Adipose tissue (tissue), 3 donors: ENCODE results near the gene ADGRG2. TPM values are rescaled to one million over a fixed set of nuclear protein-coding genes. Genes with fewer than 3 reads are reported as not detected.

Experiments used
- H3K27ac ChIP-seq: one replicate; pipeline ENCODE4 v1.5.1; 2013; ENCODE audit warnings: low read depth, low read length
- whole genome bisulfite sequencing, 3 donors: extraction: QIAGEN DNeasy Blood & Tissue Kit; methylation state at CpG; one replicate each; pipeline ENCODE4 v1.1.7; 2013; 5-methylcytosine and 5-hydroxymethylcytosine counted together
- polyA plus RNA-seq, 3 donors: library from polyadenylated mRNA; stranded (reverse); fragments of 200-250 nt; gene quantifications; one replicate each; pipeline ENCODE4 v1.2.3, GENCODE V29; 2013
- donor health status: healthy with polysubstance abuse.
- donor health status: Bipolar disorder and iron deficiency.
- donor health status: healthy.

The ADGRG2 gene
- polyA plus RNA-seq, 3 donors = 1.4 to 9.6 (median 7.6) TPM

DNA sequence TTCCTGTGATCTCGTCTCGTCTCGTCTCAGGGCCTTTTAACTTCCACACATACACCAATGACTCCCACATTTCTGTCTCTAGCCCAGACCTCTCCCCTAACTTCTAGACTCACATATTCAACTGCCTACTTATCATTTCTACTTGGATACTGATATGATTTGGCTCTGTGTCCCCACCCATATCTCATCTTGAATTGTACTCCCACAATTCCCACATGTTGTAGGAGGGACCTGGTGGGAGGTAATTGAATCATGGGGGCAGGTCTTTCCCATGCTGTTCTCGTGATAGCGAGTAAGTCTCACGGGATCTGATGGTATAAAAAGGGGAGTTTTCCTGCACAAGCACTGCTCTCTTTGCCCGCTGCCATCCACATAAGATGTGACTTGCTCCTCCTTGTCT lies 147.3 kb downstream of the ADGRG2 start:
- H3K27ac ChIP-seq = no peak overlapping the region
- 89 to 100% (median 95%) methylated on average over 7 of the region's 7 CpGs for WGBS, 3 donors

DNA sequence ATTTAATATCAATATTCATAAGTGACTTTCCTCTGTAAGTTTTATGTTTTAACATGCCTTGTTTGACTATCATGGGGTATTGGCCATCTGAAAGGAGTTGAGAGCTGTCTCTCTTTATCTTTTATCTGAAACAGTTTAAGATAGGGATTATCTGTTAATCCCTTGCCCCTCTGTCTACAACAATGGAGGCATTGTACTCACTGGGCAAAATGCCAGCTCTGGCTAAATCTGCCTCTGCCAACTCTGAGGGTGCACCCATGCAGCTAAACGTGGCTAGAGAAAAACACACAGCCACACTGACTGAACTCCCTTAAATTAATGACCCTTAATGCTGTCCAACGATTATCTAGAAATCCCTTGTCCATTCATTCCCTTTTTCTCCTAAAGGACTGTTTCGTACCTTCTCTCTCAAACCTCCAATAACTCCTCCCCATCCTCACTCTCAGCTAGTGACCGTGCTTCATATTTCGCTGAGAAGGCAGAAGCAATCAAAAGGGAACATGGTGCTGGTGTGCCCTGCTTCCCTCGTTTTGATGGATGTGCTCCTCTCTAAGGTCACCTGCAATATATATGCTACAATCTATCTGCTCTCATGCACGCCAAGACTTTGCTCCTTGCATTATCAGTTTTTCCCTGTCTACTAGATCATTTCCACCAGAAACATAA lies 148.6 kb downstream of the ADGRG2 start:
- 42 to 77% (median 74%) methylated on average over 7 of the region's 7 CpGs for WGBS, 3 donors
- H3K27ac ChIP-seq = no peak overlapping the region

DNA sequence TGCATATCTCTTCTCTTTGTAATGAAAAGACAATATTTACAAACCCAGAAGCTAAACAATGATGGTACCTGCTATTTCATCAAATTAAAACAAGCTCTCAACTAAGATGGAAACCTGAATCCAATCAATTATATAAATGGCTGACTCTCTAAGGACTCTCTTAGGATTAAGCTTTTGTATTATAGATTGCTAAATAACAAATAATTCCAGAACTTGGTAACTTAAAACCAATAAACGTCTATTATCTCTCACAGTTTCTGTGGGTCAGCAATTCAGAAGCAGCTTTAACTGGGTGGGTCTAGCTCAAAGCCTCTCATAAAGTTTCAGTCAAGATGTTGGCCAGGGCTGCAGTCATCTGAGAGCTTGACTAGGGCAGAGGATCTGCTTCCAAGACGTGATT lies 150.8 kb downstream of the ADGRG2 start:
- WGBS, 3 donors = 50 to 73% (median 56%) methylated on average over 2 of the region's 2 CpGs

DNA sequence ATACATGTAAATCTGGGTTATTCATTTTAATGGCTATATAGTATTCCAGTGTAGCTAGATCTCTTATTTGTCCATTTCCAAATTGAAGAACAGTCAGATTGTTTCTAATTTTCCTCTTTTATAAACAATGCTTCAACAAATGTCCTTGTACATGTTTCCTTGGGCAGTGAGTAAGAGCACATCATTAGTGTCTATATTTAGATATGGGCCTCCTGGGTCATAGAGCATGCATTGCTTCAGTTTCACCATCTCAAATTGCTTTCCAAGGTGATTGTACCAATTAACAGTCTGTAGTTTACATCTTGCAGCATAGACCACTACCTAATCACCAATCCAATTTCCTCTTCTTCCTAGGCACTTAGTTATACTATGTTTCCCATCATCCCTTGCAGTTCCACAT lies 151.8 kb downstream of the ADGRG2 start:
- H3K27ac ChIP-seq = no peak overlapping the region

More for the DNA sequence above, 150.8 kb downstream of the ADGRG2 start:
- no peak overlapping the region for H3K27ac ChIP-seq

DNA sequence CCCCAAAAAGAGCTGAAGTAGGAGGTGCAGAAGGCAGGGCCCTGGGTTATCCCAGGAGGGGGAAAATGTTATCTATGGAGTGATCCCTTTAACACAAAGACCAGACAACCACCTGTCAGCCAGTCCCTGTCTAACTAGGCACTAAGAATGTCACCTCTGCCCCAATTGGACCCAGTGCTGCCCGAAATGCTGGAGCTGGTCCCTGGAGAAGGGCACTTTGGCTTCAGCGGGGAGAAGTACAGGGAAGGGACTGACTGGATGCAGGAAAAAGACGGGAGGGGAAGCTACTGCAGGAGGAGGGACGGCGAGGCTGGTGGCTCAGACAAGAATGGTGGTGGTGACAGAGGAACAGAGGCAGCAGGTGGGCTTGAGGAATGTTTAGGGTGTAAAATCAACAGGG lies 155.6 kb downstream of the ADGRG2 start:
- H3K27ac ChIP-seq = no peak overlapping the region
- 67 to 97% (median 72%) methylated on average over 5 of the region's 5 CpGs for WGBS, 3 donors

DNA sequence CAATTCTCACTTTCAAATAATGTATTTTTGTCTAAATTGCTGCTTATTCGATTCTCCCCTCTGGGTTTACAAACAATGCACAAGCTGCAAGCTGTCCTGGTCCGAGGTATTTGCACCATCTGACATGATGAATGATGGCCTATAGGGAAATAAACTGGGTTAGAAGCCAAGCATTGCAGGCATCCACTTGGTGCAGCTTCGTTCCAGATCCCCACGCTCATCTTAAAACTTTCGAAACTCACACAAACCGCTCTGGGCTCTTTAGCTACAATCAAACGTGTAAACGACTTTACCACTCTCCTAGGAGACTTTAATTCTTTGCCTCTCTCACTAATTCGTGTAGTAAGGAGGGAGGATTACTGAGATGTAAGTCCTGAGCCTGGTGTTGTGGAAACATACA lies 157.4 kb downstream of the ADGRG2 start:
- H3K27ac ChIP-seq = no peak overlapping the region
- WGBS, 3 donors = 41 to 47% (median 42%) methylated on average over 9 of the region's 9 CpGs

DNA sequence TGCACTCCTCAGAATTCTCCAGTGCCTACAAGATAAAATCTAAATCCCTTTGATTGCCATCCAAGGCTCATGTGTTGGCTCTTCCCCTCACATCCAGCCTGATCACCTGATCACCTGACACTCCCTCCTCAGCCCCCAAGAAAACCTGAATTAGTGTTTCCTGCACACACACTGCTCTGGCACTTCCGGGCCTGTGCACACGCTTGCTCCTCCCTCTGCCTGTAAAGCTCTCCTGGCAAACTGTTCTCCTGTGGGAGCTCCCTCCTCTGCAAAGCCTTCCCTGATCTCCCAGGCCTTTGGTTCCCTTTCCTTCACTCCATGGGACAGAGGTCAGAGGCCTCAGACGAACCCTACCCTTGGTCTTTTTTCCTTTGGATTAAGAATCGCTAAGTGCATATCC lies 158.2 kb downstream of the ADGRG2 start:
- 42 to 56% (median 48%) methylated on average over 4 of the region's 4 CpGs for WGBS, 3 donors

DNA sequence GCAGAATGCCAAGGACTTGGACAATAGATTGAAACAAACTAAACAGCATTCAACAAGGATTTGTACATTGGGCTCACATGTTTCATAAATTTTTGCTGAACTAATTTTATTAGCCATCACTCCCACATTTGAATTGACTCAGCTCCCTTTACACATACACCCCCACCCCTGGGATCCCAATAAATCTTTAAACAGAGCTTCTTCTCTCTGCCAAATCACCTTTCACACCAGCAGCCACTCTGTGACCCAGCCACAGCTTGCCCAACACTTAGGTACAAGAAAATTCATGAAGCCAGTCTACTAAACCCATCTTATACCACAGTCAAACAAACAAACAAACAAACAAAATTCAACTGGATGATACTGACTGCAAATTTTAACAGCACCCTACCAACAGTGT lies 159.9 kb downstream of the ADGRG2 start:
- no peak overlapping the region for H3K27ac ChIP-seq

More for the DNA sequence above, 158.2 kb downstream of the ADGRG2 start:
- H3K27ac ChIP-seq = no peak overlapping the region

DNA sequence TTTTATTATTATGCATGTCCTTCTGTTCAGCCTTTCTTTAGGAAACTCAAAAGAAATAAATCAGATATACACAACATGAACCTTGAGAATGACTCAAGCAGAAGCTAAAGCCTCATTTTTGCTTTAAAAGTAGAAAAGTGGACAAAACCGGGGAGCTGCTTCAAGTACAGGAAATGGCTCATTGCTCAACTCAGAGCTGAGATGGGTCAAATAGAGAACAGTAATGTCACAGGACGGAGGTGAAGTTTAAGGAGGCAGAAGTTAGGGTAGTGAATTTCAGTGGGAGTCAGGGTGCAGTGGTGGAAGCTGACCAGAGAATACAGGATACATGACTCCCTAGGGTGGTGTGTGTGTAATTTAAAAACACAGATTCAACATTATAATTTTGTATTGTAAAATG lies 160.6 kb downstream of the ADGRG2 start:
- 34 to 74% (median 38%) methylated on average over 2 of the region's 2 CpGs for WGBS, 3 donors
- no peak overlapping the region for H3K27ac ChIP-seq

DNA sequence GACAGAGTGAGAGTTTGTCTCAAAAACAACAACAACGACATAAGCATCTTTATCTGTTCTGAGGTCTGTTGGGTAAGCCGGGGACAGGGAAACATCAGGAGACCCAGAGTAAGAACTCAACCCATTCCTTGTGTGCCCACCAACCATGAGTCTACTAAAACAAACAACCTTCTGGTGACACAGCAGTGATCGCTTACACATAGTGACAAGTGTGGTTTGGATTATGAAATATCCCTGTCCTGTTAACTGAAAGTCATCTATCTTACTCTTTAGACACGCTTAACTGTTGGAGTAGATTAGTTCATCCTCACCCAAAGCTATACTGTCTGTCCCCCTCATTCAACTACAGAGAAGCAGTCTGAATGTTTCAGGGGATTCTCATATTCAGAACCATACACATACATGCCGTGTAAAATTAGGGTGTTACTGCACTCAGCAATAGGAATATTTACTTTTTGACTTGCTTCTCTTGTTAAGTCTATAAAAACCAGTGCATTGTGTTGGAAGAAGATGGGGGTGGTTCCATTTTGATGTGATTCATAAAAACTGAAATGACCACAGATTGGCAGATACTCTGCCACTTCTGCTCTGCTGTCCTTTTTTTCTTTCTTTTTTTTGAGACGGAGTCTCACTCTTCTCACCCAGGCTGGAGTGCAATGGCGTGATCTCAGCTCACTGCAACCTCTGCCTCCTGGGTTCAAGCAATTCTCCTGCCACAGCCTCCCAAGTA lies 165.8 kb downstream of the ADGRG2 start:
- no peak overlapping the region for H3K27ac ChIP-seq
- 59 to 95% (median 74%) methylated on average over 7 of the region's 7 CpGs for WGBS, 3 donors

DNA sequence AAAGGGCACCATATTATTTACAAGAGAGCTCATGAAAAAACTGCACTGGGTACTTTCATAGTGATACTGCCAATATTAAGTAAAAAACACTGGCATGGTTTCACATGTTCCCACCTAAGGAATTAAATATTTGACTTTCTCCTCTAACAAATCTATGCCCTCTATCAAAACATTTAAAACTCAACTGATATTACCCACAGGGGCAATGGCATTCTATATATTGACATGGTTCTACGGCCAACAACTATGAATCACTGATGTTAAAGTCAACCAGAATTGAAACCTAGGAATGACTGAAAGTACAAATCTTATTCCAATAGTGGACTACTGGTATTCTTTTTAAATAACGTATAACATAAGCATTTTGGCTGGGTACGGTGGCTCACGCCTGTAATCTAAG lies 166.6 kb downstream of the ADGRG2 start:
- WGBS, 3 donors = 93 to 98% (median 95%) methylated on average over 4 of the region's 4 CpGs
- H3K27ac ChIP-seq = no peak overlapping the region

DNA sequence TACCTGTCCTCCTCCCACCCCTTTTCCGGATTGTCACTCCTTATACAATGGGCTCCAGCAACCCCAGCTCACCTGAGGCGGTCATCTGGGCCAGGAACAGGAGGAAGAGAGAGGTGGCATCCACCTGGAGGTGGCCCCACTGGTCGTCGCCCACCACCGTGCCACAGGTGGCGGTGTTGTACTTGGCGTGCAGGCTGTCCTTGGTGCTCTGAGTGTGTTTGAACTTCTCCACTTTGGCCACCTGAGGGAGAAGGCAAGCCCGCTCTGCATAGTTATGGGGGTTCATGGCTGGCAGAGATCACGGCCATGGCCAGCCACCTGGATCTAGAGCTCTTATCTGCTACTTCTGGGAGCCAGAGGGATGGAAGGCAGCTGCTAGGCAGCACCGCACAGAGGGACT lies 171.2 kb downstream of the ADGRG2 start:
- no peak overlapping the region for H3K27ac ChIP-seq
- WGBS, 3 donors = 72 to 96% (median 82%) methylated on average over 9 to 10 of the region's 10 CpGs

DNA sequence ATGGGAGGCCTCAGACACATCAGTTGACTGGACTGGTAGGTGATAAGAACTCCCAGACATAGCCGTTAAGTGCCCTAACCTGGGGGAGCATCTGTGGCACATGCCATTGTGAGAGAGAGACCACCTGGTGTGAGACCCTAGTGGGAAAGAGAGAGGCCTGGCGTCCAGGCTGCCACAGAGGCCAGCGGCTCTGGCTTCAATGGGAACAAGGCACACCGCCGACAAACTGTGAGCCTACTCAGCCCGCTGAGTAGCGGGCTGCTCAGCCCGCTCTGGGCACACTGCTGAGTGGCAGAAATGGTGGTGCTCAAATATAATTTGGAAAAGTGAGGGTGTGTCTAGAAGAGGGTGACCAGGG lies 172.3 kb downstream of the ADGRG2 start:
- WGBS, 3 donors = 86 to 92% (median 92%) methylated on average over 8 of the region's 8 CpGs
- H3K27ac ChIP-seq = no peak overlapping the region

DNA sequence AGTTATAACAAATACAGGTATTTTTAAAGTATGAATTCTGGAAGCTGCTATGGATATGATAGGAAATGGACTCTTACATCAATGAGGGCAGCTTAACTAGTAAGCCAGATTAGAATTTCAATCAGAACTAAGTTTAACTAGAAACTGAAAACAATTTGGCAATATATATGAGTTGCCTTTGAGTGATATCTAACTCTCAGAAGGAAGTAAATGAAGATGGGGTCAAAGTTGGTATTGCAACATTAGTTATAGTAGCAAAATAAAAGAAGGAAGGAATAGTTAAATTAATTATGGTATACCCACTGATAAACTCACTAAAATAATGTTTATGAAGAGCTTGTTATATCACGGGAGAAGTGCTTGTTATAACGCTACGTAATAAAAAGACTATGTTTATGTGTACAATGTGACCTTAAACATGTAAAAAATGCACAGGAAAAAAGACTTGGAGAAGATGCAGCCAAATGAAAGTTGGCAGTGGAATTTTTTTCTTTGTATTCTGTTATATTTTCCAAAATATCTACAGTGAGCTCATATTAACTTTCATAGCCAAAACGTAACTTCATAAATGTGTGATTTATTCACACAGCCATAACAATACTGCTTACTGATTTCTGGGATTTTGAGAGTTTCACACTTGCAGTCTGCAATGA lies 172.9 kb downstream of the ADGRG2 start:
- WGBS, 3 donors = 71 to 85% (median 72%) methylated on average over 4 of the region's 4 CpGs
- H3K27ac ChIP-seq = no peak overlapping the region

DNA sequence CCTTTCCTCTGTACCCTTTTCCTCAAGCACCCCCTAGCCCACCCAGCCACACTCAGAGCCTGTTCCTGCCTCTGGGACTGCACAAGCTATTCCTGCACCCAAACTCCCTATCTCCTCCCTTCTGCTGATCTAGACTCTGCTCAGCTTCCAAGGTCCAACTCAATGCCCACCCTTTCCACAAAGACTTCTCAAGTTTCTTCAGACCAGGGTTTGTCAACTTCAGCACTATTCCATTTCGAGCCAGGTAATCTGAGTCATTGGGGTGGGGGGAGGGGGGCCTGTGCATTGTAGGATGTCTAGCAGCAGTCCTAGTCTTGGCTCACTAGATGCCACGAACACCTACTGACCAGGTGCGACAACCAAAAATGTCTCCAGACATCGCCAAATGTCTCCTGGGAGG lies 175.7 kb downstream of the ADGRG2 start:
- 85 to 93% (median 92%) methylated on average over 4 of the region's 4 CpGs for WGBS, 3 donors
- H3K27ac ChIP-seq = no peak overlapping the region

DNA sequence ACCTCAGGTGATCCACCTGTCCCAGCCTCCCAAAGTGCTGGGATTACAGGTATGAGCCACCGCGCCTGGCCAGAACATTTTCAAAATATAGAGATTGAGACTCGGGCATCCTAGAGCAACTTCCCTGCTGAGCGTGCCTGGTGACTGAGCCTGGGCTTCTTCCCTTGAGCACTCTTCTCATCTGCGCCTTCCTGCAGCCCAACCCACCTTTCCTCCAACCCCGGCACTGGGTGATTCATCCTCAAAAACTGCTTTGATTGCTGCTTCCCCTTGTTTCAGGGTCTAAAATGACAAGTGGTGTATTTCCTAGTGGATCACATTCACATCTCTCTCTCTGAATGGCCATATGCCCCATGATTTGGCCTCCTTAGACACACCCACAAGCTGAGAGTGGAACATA lies 176.1 kb downstream of the ADGRG2 start:
- 95 to 100% (median 98%) methylated on average over 6 of the region's 6 CpGs for WGBS, 3 donors

DNA sequence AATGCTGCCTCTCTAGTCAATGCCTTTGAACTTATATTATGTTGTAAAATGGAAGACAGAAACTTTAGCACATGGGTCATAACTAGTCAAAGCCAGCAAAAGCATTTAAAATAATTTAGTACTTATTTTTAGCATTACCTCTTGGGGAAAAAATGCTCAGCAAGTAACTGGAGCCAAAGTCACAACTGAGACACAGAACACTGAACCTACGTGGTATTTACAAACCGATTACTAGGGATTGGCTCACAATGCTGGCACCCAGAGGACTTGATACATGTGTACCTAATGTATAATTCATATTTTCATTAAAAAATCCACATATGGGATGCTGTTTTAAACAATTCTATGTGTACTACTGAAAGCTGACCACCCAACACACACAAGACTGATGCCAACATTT lies 176.8 kb downstream of the ADGRG2 start:
- 73 to 94% (median 82%) methylated on average over 2 of the region's 2 CpGs for WGBS, 3 donors
- H3K27ac ChIP-seq = no peak overlapping the region

More for the DNA sequence above, 176.1 kb downstream of the ADGRG2 start:
- no peak overlapping the region for H3K27ac ChIP-seq

DNA sequence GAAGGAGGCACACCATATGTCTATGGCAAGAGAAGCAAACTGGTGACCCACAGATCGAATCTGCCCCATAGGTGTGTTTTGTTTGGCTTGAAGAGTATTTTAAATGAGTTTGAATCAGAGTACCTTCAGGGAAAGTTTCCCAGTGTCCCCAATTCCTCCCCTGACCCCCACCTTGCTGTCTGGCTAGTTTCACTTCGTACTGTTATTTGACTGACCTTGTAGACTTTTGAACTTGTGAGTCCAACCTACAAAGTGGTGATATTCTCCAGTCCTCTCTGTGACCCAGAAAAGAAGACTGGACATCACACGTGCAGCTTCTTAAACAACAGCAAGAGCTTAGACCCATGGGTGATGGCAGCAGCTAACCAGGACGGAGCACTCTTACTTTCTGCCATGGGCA lies 177.8 kb downstream of the ADGRG2 start:
- 68 to 85% (median 77%) methylated on average over 4 of the region's 4 CpGs for WGBS, 3 donors

DNA sequence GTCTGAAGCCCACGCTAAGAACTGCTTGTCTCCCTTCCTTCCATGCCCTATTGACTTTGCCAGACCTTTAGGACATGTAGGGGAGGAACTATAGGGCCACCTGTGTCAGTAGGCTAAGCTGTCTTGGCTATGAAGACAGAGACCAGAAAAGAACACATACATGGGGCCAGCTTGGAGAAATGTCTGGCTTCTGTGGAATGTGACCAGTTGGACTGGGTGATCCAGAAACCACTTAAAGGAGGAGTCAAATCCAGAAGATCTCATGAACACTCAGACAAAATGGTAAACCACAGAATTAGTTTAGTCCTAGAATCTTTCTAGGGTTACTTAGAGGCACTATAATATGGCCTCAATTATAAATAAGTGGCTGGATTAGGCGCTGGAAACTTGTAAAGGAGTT lies 180.4 kb downstream of the ADGRG2 start:
- no peak overlapping the region for H3K27ac ChIP-seq
- WGBS, 3 donors = 81 to 100% (median 97%) methylated on average over 2 of the region's 2 CpGs

More for the DNA sequence above, 177.8 kb downstream of the ADGRG2 start:
- no peak overlapping the region for H3K27ac ChIP-seq
